Common myeloid progenitor, CD34-positive (primary cell): ENCODE measurements around the gene GSS.

Experiments used
- CTCF ChIA-PET: fragments of 350-600 bp; sonication (Branson Sonifier 250); formaldehyde crosslinking; loops from one replicate; lab custom pipeline; 2021; ENCODE audit warnings: antibody characterized with exemption; lab: Charles Lee
- POLR2A ChIA-PET: fragments of 350-600 bp; sonication (Branson Sonifier 250); formaldehyde crosslinking; loops from one replicate; lab custom pipeline; 2021; ENCODE audit warnings: antibody characterized with exemption; lab: Charles Lee
- DNase-seq, 3 donors: peaks; one replicate each; pipeline versions ENCODE4 v3.0.0 to v3.0.0-alpha.2; 2013
- H3K27ac ChIP-seq, 2 experiments: 1 replicate in 1 of 2; 2 replicates in 1 of 2; pipeline ENCODE4 v1.7.0; 2013; ENCODE audit warnings: inconsistent platforms in 2 of 2, low read length in 2 of 2, mild to moderate bottlenecking in 2 of 2, low read depth in 1 of 2, moderate library complexity in 1 of 2; ENCODE audit not compliant: severe bottlenecking in 2 of 2, insufficient read depth in 1 of 2, poor library complexity in 1 of 2
- H3K27me3 ChIP-seq, 5 experiments: replicated peaks in 2 of 5; 1 replicate in 3 of 5; 2 replicates in 2 of 5; pipeline versions ENCODE4 v1.6.1 to v1.7.0; 2013; ENCODE audit warnings: low read length in 4 of 5, mild to moderate bottlenecking in 2 of 5, moderate library complexity in 2 of 5, inconsistent platforms in 1 of 5; ENCODE audit not compliant: insufficient read depth in 5 of 5, control insufficient read depth in 4 of 5
- H3K36me3 ChIP-seq, 4 experiments: 1 replicate in 2 of 4; 2 replicates in 2 of 4; pipeline versions ENCODE4 v1.6.1 to v1.7.0; 2013; ENCODE audit warnings: low read length in 3 of 4, control low read depth in 1 of 4, mild to moderate bottlenecking in 1 of 4; ENCODE audit not compliant: control insufficient read depth in 4 of 4, insufficient read depth in 4 of 4
- H3K4me1 ChIP-seq, 4 experiments: 1 replicate in 3 of 4; 2 replicates in 1 of 4; pipeline versions ENCODE4 v1.6.1 to v1.7.1; 2013; ENCODE audit warnings: low read length in 3 of 4, mild to moderate bottlenecking in 3 of 4, control low read depth in 1 of 4, inconsistent platforms in 1 of 4, moderate library complexity in 1 of 4; ENCODE audit not compliant: control insufficient read depth in 4 of 4, insufficient read depth in 4 of 4; ENCODE audit errors: control extremely low read depth in 1 of 4
- H3K4me3 ChIP-seq, 7 experiments: 1 replicate in 4 of 7; 2 replicates in 3 of 7; pipeline versions ENCODE4 v1.5.1 to v1.7.0; 2013; ENCODE audit warnings: mild to moderate bottlenecking in 7 of 7, low read length in 6 of 7, moderate library complexity in 6 of 7, inconsistent platforms in 2 of 7, low read depth in 2 of 7, control low read depth in 1 of 7; ENCODE audit not compliant: insufficient read depth in 4 of 7, control insufficient read depth in 1 of 7; ENCODE audit errors: extremely low read depth in 1 of 7
- H3K9me3 ChIP-seq, 5 experiments: 1 replicate in 4 of 5; 2 replicates in 1 of 5; pipeline versions ENCODE4 v1.6.1 to v1.7.1; 2013; ENCODE audit warnings: low read length in 4 of 5, mild to moderate bottlenecking in 2 of 5, inconsistent platforms in 1 of 5, low read depth in 1 of 5, moderate library complexity in 1 of 5; ENCODE audit not compliant: control insufficient read depth in 4 of 5, insufficient read depth in 2 of 5; ENCODE audit errors: control extremely low read depth in 1 of 5
- WGBS: methylation state at CpG from one replicate; pipeline ENCODE4 v1.1.5; 2013; ENCODE audit not compliant: insufficient coverage; 5-methylcytosine and 5-hydroxymethylcytosine counted together

Gene GSS

DNA sequence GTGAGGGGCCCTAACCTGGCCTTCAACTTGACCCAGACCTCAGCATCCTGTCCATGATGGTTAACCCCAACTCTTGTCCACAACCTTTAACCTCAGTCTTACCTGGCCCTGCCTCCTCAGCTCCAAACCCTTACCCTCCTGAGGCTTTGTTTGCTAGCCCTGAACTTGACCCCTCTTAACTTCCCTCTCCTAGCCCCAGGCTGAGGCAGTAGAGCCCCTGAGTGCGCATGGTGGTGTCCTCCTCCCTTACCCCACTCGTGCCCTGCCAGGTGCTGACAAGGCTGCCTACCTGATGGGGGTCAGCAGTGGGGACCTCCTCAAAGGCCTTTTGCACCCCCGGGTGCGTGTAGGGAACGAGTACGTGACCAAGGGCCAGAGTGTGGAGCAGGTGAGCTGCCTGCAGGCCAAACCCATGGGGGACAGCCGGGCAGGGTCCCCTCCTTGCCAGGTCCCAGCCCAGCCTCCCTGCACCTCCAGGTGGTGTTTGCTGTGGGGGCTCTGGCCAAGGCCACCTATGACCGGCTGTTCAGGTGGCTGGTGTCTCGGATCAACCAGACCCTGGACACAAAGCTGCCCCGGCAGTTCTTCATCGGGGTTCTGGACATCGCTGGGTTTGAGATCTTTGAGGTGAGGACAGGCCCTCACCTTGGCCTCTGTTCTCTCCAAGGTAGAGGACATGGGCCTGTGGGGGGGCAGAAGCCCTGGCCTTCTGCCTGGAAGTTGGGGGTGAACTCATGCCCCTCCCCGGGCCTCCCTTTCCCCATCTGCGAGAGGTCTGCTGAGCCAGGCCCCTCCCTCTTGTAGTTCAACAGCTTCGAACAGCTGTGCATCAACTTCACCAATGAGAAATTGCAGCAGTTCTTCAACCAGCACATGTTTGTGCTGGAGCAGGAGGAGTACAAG is 31.9 kb upstream of the GSS start:
- H3K27ac ChIP-seq, result no peak overlapping the region
- H3K4me1 ChIP-seq, result no peaks in the 10 kb centered on the region
- H3K27me3 ChIP-seq, result peaks cover 0 to 32% (median 4%) of the 10 kb centered on the region in 5 experiments
- H3K9me3 ChIP-seq, result no peaks in the 10 kb centered on the region
- no peak overlapping the region for H3K4me3 ChIP-seq
- no peak for DNase-seq
- H3K36me3 ChIP-seq, result no peaks in the 10 kb centered on the region
- ChIA-PET CTCF (interaction anchor here (1.0 to 1.5 kb wide), 2 partner anchors 10 to 14 kb away, joined by 3 read pairs; no protein-coding TSS in a partner anchor), POLR2A (no interaction called here)
- WGBS, result 92% methylated on average over 12 of the region's 15 CpGs

DNA sequence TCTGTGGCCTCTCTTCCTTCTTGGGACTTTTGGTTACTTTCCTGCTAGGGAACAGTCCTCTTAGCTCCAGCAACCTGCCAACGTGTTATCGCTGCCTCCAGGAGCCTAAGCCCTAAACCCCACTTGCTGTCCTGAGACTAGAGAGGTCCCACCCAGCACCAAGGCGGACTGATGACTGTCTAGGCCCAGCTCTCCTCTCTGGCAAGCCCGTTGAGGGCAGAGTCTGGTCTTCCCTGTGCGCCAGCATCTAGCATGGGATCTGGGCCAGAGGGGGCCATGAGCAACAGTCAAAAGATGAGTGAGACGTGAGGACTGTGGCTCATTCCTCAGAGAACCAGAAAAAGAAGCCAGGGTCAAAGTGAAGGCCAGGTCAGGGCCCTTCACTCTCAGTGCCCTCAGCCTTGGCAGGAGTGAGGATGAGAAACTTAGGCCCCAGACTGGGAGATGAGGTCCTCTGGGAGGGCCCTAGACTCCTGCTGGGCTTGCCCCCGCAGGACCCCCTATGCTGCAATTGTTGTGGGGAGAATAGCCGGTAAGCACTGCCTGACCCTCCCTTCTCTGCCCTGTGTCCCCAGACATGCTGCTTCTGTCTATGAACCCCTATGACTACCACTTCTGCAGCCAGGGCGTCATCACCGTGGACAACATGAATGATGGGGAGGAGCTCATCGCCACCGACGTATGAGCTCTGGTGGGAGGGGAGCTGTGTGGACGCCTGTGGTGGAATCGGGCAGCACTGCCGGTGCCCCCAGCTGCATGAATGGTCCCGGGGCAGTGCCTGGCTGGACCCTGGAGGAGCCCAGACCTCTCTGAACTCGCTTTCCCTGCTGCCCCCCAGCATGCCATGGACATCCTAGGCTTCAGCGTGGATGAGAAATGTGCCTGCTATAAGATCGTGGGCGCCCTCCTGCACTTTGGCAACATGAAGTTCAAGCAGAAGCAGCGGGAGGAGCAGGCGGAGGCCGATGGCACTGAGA is 31.0 kb upstream of the GSS start:
- WGBS, result 88% methylated on average over 17 of the region's 24 CpGs
- H3K4me3 ChIP-seq, result no peak overlapping the region
- H3K36me3 ChIP-seq, result no peaks in the 10 kb centered on the region
- peaks cover 0 to 34% (median 4%) of the 10 kb centered on the region in 5 experiments for H3K27me3 ChIP-seq
- no peak overlapping the region for H3K27ac ChIP-seq
- no peaks in the 10 kb centered on the region for H3K9me3 ChIP-seq
- ChIA-PET CTCF (interaction anchor here (1.5 kb wide), 1 partner anchor 15 kb away, joined by 3 read pairs; no protein-coding TSS in a partner anchor), POLR2A (interaction anchor here (0.6 kb wide), 1 partner anchor 1523 kb away, joined by 3 read pairs; no protein-coding TSS in a partner anchor)
- no peaks in the 10 kb centered on the region for H3K4me1 ChIP-seq
- no peak for DNase-seq

DNA sequence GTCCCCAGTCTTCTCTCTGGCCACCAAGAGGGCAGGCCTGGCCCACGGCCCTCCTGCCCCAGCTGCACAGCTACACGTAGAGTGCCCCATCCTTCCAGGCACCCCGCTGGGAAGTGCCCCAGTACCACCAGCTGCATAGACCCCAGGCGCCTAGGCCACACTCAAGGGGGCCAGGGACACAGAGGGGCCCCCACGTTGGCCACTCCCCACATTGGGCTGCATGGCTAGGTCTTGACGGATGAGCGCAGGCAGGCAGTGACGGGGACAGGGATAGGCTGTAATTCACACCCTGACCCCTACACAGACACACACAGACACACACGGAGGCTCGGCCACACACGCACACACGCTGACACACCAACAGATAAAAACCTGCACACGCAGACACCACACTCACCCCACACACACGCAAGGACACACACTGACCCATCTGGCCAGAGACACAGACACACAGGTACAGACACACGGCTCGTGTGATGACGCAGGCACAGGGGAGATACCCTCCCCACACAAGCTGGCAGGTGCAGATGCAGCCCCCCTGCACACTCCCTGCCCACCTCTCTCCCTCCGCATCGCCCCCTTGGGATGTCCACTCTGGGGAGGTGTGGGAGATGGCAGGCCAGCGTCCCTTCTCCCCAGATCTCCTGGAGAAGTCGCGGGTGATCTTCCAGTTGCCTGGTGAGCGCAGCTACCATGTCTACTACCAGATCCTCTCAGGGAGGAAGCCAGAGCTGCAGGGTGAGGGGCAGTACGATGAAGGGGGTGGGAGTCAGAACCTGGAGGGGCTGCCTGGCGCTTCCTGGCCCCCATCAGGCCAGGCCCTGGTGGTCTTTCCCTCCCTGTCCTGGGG is 30.1 kb upstream of the GSS start:
- Histone ChIP-seq H3K36me3 (no peaks in the 10 kb centered on the region), H3K27me3 (peaks cover 0 to 34% (median 4%) of the 10 kb centered on the region in 5 experiments), H3K27ac (no peak overlapping the region), H3K4me3 (no peak overlapping the region), H3K4me1 (no peaks in the 10 kb centered on the region), H3K9me3 (no peaks in the 10 kb centered on the region)
- 89% methylated on average over 17 of the region's 25 CpGs for WGBS
- POLR2A ChIA-PET, result interaction anchor here (0.6 kb wide), 2 partner anchors 347 to 1522 kb away, joined by 3 read pairs; no protein-coding TSS in a partner anchor
- CTCF ChIA-PET, result interaction anchor here (1.0 to 1.5 kb wide), 2 partner anchors 10 to 16 kb away, joined by 3 read pairs; no protein-coding TSS in a partner anchor
- no peak for DNase-seq

DNA sequence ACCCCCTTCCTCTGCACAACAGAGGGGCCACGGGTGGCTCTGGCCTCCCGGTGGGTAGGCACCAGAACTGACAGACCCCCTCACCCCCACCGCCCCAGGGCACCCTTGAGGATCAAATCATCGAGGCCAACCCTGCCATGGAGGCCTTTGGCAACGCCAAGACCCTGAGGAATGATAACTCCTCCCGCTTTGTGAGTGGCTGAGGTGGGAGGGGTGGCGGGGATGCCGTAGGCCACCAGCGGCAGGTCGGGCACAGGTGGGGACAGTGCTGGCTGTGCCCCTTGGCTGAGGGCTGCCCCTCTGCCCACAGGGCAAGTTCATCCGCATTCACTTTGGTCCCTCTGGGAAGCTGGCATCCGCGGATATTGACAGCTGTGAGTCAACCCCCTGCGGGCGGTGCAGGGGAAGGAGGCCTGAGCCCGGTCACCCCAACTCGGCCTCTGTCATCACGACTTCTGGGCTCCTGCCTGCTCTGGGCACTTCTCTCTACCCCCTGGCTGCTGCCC is 29.2 kb upstream of the GSS start:
- H3K27ac ChIP-seq, result no peak overlapping the region
- POLR2A ChIA-PET, result interaction anchor here (0.6 kb wide), 1 partner anchor 347 kb away, joined by 3 read pairs; no protein-coding TSS in a partner anchor
- H3K9me3 ChIP-seq, result no peaks in the 10 kb centered on the region
- CTCF ChIA-PET, result interaction anchor here (1.0 kb wide), 1 partner anchor 11 kb away, joined by 3 read pairs; no protein-coding TSS in a partner anchor
- H3K27me3 ChIP-seq, result peaks cover 0 to 34% (median 4%) of the 10 kb centered on the region in 5 experiments
- H3K36me3 ChIP-seq, result no peaks in the 10 kb centered on the region
- H3K4me3 ChIP-seq, result no peak overlapping the region
- no peaks in the 10 kb centered on the region for H3K4me1 ChIP-seq
- no peak for DNase-seq
- 70% methylated on average over 14 of the region's 18 CpGs for WGBS

DNA sequence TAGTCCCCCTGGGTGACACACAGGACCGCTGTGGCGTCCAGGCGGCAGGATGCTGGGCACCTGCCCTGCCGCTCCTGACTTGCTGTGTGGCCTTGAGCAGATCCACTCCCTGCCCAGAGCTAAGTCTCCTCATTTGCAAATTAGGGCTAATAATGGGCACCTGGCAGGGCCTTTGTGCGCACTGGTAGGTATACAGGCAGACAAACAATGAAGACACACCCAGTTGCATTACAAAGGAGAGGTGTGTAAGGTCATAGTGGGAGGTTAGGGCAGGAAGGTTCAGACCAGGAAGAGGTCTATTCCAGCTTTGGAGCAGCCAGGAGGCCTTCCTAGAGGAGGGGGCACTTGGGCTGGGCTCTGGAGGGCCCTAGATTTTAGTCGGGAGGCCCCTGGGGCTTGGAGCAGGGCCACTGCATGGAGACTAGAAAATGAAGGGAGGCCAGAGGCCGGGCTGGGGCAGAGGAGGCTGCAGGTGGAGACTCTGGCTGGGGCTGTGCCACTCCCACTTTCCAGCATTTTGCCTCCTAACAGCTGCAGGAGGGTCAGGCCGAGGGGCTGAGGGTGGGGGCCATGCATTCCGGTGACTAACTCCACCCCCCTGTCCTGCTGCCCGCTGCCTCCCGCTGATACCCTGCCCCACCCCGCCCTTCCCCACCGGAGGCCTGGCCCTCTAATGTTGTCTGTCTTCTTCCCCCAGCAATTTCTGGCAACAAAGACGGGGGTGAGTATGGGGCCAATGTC is 28.6 kb upstream of the GSS start:
- no peaks in the 10 kb centered on the region for H3K36me3 ChIP-seq
- peaks cover 0 to 34% (median 4%) of the 10 kb centered on the region in 5 experiments for H3K27me3 ChIP-seq
- H3K9me3 ChIP-seq, result no peaks in the 10 kb centered on the region
- 42% methylated on average over 14 of the region's 14 CpGs for WGBS
- DNase-seq, result no peak
- H3K4me1 ChIP-seq, result no peaks in the 10 kb centered on the region
- CTCF ChIA-PET, result no interaction called here
- no peak overlapping the region for H3K4me3 ChIP-seq
- POLR2A ChIA-PET, result no interaction called here
- H3K27ac ChIP-seq, result no peak overlapping the region
